ENCODE results near the gene ZNHIT6. TPM values are rescaled to one million over a fixed set of nuclear protein-coding genes. Genes with fewer than 3 reads are reported as not detected.

ZNHIT6 gene
- total and polyA plus RNA-seq, 9 donors, result 12.0 to 23.6 (median 19.2) TPM

DNA sequence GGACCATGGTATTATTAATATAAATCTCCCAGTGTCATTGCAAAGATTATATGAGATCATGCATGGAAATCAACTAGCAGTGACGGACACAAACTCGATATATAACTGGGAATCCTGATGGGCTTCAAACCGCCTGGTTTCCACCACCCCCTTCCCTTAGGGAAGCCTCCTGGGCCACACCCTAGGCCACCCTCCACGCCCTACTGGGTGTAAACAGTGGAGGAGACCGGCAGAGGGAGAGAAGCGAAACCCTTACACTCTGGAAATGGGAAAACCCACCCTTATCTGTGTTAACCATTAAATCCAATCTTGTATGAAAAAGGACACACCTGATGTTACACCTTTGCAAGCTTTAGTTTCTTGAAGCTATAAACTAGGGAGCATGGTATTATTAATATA is 595 bp upstream of the ZNHIT6 start:
- WGBS (ENCODE audit: insufficient coverage), result no CpG with 5 or more reads among the region's 6 CpGs
- Histone ChIP-seq H3K9me3 (replicated peaks; ENCODE audit: control insufficient read depth, low read depth, low read length) (no peaks in the 10 kb centered on the region), H3K27ac (ENCODE audit: low read length) (peak overlapping the region; percentile 94), H3K4me3 (ENCODE audit: low read length) (peak overlapping the region; percentile 79), H3K36me3 (ENCODE audit: control insufficient read depth, insufficient read depth, low read length) (peaks cover 11% of the 10 kb centered on the region), H3K4me1 (ENCODE audit: control insufficient read depth, insufficient read depth, low read length) (peaks cover 6% of the 10 kb centered on the region), H3K27me3 (ENCODE audit: control insufficient read depth, insufficient read depth, low read length) (no peaks in the 10 kb centered on the region)
- no peak for DNase-seq

DNA sequence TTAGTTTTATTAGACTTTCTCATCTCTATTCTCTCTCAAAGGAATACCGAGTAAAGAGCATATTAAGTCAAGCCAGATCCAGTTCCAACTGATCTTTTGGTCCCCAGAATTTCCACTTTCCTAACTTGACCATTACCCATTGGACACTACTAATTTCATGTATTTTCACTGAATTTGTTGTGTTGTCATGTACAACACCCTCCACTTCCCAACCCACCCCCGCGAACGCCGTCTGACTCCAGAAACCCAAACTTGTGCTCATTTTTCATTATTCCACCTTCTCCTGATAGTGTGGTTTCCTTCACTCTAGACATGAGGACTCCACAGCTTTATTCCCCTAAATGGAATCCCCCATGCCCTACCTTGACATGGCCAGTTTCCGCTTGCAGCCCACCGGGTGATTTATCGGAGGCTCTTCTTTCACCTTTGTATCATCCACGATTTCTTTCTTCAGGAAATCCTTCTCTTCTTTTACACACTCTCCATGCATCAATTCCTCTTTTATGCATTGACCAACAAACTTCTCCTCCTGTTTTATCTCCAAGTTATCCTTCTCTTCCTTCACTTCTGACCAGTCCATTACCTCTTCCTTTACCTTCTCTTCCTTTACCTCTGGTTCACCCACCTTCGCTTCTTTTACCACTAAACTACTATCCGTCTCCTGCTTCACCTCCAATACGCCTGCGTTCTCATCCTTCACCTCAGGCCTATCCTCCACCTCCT is 805 bp downstream of the ZNHIT6 start:
- H3K4me1 ChIP-seq (ENCODE audit: control insufficient read depth, insufficient read depth, low read length), result peaks cover 6% of the 10 kb centered on the region
- 9% methylated on average over 12 of the region's 13 CpGs for WGBS (ENCODE audit: insufficient coverage)
- H3K36me3 ChIP-seq (ENCODE audit: control insufficient read depth, insufficient read depth, low read length), result peaks cover 13% of the 10 kb centered on the region
- H3K27ac ChIP-seq (ENCODE audit: low read length), result peak overlapping the region; percentile 94
- no peaks in the 10 kb centered on the region for H3K27me3 ChIP-seq (ENCODE audit: control insufficient read depth, insufficient read depth, low read length)
- peak; percentile 13 for DNase-seq
- H3K9me3 ChIP-seq (replicated peaks; ENCODE audit: control insufficient read depth, low read depth, low read length), result no peaks in the 10 kb centered on the region
- H3K4me3 ChIP-seq (ENCODE audit: low read length), result peak overlapping the region; percentile 79

DNA sequence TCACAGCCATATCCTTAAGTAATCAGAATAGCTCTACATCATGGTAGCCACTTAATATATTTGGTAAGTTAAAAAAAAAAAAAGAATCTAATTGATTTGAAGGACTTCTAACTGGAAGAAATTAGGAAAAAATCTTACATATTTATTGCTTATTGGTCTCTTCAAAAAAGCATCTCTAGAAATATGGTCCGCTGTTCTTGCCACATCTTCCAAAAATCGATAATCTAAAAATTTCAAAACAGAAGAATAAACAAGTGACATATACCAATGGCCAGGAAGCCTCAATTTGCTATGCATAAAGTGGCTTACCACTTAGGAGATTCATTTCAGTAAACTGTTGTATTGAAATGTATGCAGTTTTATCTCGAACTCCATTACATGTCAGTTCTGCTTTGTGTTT is 2.3 kb downstream of the ZNHIT6 start:
- Histone ChIP-seq H3K4me1 (ENCODE audit: control insufficient read depth, insufficient read depth, low read length) (peaks cover 6% of the 10 kb centered on the region), H3K4me3 (ENCODE audit: low read length) (no peak overlapping the region), H3K27ac (ENCODE audit: low read length) (no peak overlapping the region), H3K9me3 (replicated peaks; ENCODE audit: control insufficient read depth, low read depth, low read length) (no peaks in the 10 kb centered on the region), H3K36me3 (ENCODE audit: control insufficient read depth, insufficient read depth, low read length) (peaks cover 18% of the 10 kb centered on the region), H3K27me3 (ENCODE audit: control insufficient read depth, insufficient read depth, low read length) (no peaks in the 10 kb centered on the region)
- DNase-seq, result no peak
- no CpG with 5 or more reads among the region's 3 CpGs for WGBS (ENCODE audit: insufficient coverage)

DNA sequence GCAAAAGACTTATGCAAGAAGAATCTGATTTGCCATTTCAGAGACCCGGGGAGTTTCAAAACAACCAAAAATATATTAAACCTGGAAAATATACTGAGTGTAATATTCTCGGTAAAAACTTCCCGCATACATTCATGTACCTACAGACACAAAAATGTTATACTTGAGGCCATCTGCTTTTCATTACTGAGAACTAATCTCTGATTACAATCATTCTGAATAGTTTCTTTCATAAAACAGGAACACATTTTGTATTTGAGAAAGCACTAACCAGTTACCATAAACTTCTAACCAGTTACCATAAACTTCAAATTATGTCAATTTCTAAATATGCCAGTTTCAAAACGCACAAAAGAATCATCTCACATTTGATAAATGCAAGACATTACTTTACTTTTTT is 7.8 kb downstream of the ZNHIT6 start:
- 40% methylated on average over 1 of the region's 4 CpGs for WGBS (ENCODE audit: insufficient coverage)
- no peaks in the 10 kb centered on the region for H3K9me3 ChIP-seq (replicated peaks; ENCODE audit: control insufficient read depth, low read depth, low read length)
- DNase-seq, result no peak
- H3K36me3 ChIP-seq (ENCODE audit: control insufficient read depth, insufficient read depth, low read length), result peaks cover 13% of the 10 kb centered on the region
- no peak overlapping the region for H3K4me3 ChIP-seq (ENCODE audit: low read length)
- no peaks in the 10 kb centered on the region for H3K4me1 ChIP-seq (ENCODE audit: control insufficient read depth, insufficient read depth, low read length)
- no peak overlapping the region for H3K27ac ChIP-seq (ENCODE audit: low read length)
- H3K27me3 ChIP-seq (ENCODE audit: control insufficient read depth, insufficient read depth, low read length), result no peaks in the 10 kb centered on the region

DNA sequence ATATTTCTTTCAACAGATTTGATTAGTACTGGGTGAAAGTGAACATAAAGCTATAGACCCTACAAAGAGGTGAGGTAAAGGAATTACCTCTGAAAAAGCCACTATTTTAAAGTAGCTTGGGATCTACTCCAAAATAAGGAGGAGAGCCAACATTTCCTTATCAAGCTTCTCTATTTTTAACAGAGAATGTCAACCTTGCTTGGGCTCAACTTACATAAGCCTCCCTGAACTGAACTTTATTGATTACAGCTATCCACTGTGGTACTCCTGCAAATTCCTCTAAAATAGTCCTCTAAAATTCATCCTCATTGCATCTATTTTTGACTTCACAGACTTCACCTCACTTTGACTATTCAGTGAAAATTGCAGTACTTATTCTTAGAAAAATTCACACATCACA is 10.3 kb downstream of the ZNHIT6 start:
- Histone ChIP-seq H3K9me3 (replicated peaks; ENCODE audit: control insufficient read depth, low read depth, low read length) (no peaks in the 10 kb centered on the region), H3K27me3 (ENCODE audit: control insufficient read depth, insufficient read depth, low read length) (no peaks in the 10 kb centered on the region), H3K4me3 (ENCODE audit: low read length) (no peak overlapping the region), H3K36me3 (ENCODE audit: control insufficient read depth, insufficient read depth, low read length) (peaks cover 7% of the 10 kb centered on the region), H3K4me1 (ENCODE audit: control insufficient read depth, insufficient read depth, low read length) (no peaks in the 10 kb centered on the region), H3K27ac (ENCODE audit: low read length) (no peak overlapping the region)
- DNase-seq, result no peak

DNA sequence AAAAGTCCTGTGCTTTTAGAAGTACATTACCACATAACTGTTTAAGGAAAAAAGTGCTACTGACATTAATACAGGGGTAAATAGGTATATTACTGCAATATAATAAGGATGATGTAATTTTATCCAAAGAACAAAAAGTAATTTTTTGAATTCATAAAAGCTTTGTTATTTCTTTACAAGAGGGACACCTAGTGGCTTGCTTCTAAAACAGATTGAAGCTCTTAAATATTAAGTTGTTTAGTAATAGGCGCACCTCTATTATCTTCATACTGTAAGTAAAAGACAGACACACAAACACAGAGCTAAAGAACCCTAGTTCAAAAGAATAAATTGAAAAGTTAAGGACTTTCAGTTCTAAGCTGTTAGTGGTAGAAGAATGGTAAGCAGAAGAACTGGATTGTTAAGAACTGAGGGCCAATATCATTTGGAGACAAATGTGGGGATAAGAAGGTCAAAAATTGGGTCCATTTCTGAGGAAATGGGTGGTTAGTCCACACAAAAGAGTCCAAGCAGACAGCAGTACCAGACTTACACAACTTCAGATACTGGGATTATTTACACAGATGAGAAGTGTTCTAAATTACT is 15.4 kb downstream of the ZNHIT6 start:
- no peaks in the 10 kb centered on the region for H3K27me3 ChIP-seq (ENCODE audit: control insufficient read depth, insufficient read depth, low read length)
- no peak overlapping the region for H3K27ac ChIP-seq (ENCODE audit: low read length)
- no peak overlapping the region for H3K4me3 ChIP-seq (ENCODE audit: low read length)
- no peaks in the 10 kb centered on the region for H3K9me3 ChIP-seq (replicated peaks; ENCODE audit: control insufficient read depth, low read depth, low read length)
- peaks cover 7% of the 10 kb centered on the region for H3K36me3 ChIP-seq (ENCODE audit: control insufficient read depth, insufficient read depth, low read length)
- H3K4me1 ChIP-seq (ENCODE audit: control insufficient read depth, insufficient read depth, low read length), result no peaks in the 10 kb centered on the region
- DNase-seq, result peak; percentile 67
- no CpG with 5 or more reads among the region's 1 CpG for WGBS (ENCODE audit: insufficient coverage)

DNA sequence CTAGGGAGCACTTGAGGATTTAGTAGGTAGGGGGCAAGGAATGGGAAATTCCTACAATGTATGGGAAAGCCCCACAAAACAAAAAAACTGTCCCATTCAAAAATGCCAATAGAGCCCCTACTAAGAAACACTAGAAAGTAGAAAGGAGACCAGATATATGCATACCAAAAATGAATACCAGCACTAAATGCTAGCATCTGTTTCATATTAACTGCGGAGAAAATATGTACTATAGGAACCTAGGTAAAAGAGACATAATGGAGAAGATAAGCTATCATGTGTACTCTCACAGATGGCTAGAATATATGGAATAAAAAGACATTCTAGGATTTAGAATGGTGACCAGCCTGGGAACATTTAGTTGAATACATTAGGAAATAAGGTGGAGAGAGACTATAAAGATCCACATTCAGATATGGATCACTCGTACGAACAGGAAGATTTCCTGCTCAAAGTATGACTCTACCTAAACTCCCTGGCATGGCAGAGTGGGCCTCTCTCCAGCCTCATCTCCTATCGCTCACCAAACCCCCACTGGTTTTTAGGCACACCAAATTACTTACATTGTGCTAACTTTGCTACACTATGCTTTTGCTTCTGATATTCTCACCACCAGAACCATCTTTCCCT is 18.3 kb downstream of the ZNHIT6 start:
- 83% methylated on average over 3 of the region's 4 CpGs for WGBS (ENCODE audit: insufficient coverage)
- Histone ChIP-seq H3K27ac (ENCODE audit: low read length) (no peak overlapping the region), H3K4me3 (ENCODE audit: low read length) (no peak overlapping the region), H3K4me1 (ENCODE audit: control insufficient read depth, insufficient read depth, low read length) (no peaks in the 10 kb centered on the region), H3K36me3 (ENCODE audit: control insufficient read depth, insufficient read depth, low read length) (peaks cover 10% of the 10 kb centered on the region), H3K27me3 (ENCODE audit: control insufficient read depth, insufficient read depth, low read length) (no peaks in the 10 kb centered on the region), H3K9me3 (replicated peaks; ENCODE audit: control insufficient read depth, low read depth, low read length) (no peaks in the 10 kb centered on the region)
- DNase-seq, result no peak

DNA sequence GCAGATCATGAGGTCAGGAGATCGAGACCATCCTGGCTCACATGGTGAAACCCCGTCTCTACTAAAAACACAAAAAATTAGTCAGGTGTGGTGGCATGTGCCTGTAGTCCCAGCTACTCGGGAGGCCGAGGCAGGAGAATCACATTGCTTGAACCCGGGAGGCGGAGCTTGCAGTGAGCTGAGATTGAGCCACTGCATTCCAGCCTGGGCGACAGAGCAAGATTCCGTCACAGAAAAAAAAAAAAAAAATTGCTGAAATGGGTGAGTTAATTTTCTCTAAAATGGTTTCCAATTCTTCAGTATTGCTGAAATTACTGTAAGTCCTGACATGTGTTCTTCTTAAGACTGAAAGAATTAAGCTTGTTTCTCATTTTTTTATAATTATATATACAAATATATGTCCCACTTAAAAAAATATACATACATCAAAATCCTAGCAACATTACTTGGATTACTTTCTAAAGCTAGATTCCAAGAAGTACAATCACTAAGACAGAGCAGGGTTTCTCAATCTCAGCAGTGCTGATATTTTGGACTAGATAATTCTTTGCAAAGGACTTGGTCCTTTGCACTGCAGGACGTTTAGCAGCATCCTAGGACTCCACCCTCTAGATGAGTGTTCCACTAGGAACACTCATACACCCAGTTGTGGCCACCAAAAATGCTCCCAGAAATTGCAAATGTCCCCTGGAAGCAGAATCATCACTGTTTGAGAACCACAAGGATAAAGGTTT is 24.8 kb downstream of the ZNHIT6 start:
- Histone ChIP-seq H3K27me3 (ENCODE audit: control insufficient read depth, insufficient read depth, low read length) (no peaks in the 10 kb centered on the region), H3K4me1 (ENCODE audit: control insufficient read depth, insufficient read depth, low read length) (no peaks in the 10 kb centered on the region), H3K4me3 (ENCODE audit: low read length) (no peak overlapping the region), H3K27ac (ENCODE audit: low read length) (no peak overlapping the region), H3K36me3 (ENCODE audit: control insufficient read depth, insufficient read depth, low read length) (peaks cover 8% of the 10 kb centered on the region), H3K9me3 (replicated peaks; ENCODE audit: control insufficient read depth, low read depth, low read length) (no peaks in the 10 kb centered on the region)
- 82% methylated on average over 7 of the region's 9 CpGs for WGBS (ENCODE audit: insufficient coverage)
- DNase-seq, result no peak

DNA sequence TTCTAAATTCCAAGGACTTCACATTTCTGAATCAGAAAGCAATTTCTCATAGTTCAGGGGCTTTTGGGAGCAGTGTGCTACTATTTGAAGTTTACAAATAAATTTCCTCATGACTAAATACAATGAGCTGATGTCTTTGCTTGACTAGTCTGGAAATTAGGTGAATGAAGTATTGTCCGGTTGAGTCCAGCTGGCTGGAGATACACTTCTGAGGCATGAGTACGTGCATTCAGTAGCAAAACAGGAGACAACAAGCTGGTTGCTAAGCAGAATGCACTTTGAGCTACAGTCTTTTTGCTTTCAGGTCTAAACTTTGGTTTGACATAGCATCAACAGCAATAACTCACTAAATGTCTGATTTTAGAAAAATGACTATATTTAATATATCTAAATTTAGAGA is 27.1 kb downstream of the ZNHIT6 start:
- H3K36me3 ChIP-seq (ENCODE audit: control insufficient read depth, insufficient read depth, low read length), result peaks cover 13% of the 10 kb centered on the region
- H3K9me3 ChIP-seq (replicated peaks; ENCODE audit: control insufficient read depth, low read depth, low read length), result no peaks in the 10 kb centered on the region
- H3K4me3 ChIP-seq (ENCODE audit: low read length), result no peak overlapping the region
- H3K27me3 ChIP-seq (ENCODE audit: control insufficient read depth, insufficient read depth, low read length), result no peaks in the 10 kb centered on the region
- H3K4me1 ChIP-seq (ENCODE audit: control insufficient read depth, insufficient read depth, low read length), result no peaks in the 10 kb centered on the region
- WGBS (ENCODE audit: insufficient coverage), result 0% methylated on average over 2 of the region's 2 CpGs
- peak; percentile 88 for DNase-seq
- H3K27ac ChIP-seq (ENCODE audit: low read length), result no peak overlapping the region

DNA sequence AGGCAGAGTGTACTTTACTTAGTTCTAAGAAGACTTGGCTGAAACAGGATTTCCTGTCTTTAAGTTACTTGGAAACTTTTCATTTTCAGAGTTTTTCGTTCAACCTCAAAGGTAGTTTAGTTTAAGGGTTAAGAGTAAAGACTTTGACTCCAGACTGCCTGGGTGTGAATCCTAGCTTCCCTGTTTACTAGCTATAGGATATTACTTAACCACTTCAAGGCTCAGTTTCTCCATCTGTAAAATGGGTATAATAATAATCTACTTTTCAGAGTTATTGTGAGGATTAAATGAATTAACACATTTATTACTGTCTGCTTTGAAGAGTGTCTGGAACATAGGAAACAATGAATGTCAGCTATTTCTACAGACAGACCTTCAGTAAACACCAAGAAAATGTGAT is 30.0 kb downstream of the ZNHIT6 start:
- no peaks in the 10 kb centered on the region for H3K27me3 ChIP-seq (ENCODE audit: control insufficient read depth, insufficient read depth, low read length)
- no peak overlapping the region for H3K27ac ChIP-seq (ENCODE audit: low read length)
- DNase-seq, result no peak
- H3K4me3 ChIP-seq (ENCODE audit: low read length), result no peak overlapping the region
- WGBS (ENCODE audit: insufficient coverage), result no CpG with 5 or more reads among the region's 1 CpG
- peaks cover 18% of the 10 kb centered on the region for H3K36me3 ChIP-seq (ENCODE audit: control insufficient read depth, insufficient read depth, low read length)
- H3K9me3 ChIP-seq (replicated peaks; ENCODE audit: control insufficient read depth, low read depth, low read length), result no peaks in the 10 kb centered on the region
- no peaks in the 10 kb centered on the region for H3K4me1 ChIP-seq (ENCODE audit: control insufficient read depth, insufficient read depth, low read length)
